Mucosa of descending colon (tissue), 3 donors: Measurements from ENCODE around the gene PER2. TPM values are rescaled to one million over a fixed set of nuclear protein-coding genes. Genes with fewer than 3 reads are reported as not detected.
A peak's percentile ranks its signal among the peaks of the same experiment; 100 is the strongest.

Source experiments
- ATAC-seq: fragments of 200-7000 bp; cut with Tn5 transposase; one replicate; pipeline ENCODE4 v1.9.1; 2020; ENCODE audit warnings: mild to moderate bottlenecking, moderate library complexity
- DNase-seq, 3 donors: peaks; one replicate each; pipeline ENCODE4 v3.0.0-alpha.2; 2020
- H3K36me3 ChIP-seq: fragments of 200-600 bp; one replicate; pipeline ENCODE4 v1.8.0; 2021; ENCODE audit warnings: low read depth, mild to moderate bottlenecking
- H3K4me1 ChIP-seq: fragments of 200-600 bp; one replicate; pipeline ENCODE4 v1.8.0; 2021; ENCODE audit warnings: low read depth, mild to moderate bottlenecking
- H3K4me3 ChIP-seq: fragments of 200-600 bp; one replicate; pipeline ENCODE4 v1.8.0; 2021; ENCODE audit warnings: mild to moderate bottlenecking
- H3K9me3 ChIP-seq: fragments of 200-600 bp; one replicate; pipeline ENCODE4 v1.8.0; 2021; ENCODE audit warnings: mild to moderate bottlenecking
- CTCF ChIP-seq: fragments of 200-600 bp; IDR thresholded peaks from one replicate; pipeline ENCODE4 v1.8.0; 2022; ENCODE audit warnings: antibody characterized with exemption, mild to moderate bottlenecking
- intact Hi-C, 2 donors: fragments of 100-400 bp; cut with DNase I in 1 of 2; cut with micrococcal nuclease in 1 of 2; formaldehyde crosslinking; loops; one replicate each; pipeline versions ENCODE4 v1.11.0 to v1.11.1; 2022; cut with DNase I, micrococcal nuclease
- total RNA-seq, 3 donors: library from RNA; stranded (reverse); fragmentation: NEBNext Ultra II Directional in 2 of 3; extraction: Animal tissue kit (Norgen Biotek cat#: 25700) in 2 of 3; gene quantifications; one replicate each; pipeline versions ENCODE4 v1.2.1 to v1.2.4, GENCODE V29; 2021 to 2023
- donor health status: DM: no; HTN: no; CAD: no; lungs with moderate emphysema.
- donor health status: DM: no; HTN: no; CAD: no.
- donor health status: DM: no; HTN: yes; CAD: no.

The PER2 gene
- total RNA-seq, 3 donors from 2014 or later: 22.6 to 26.8 (median 22.6) TPM

GRCh38 chr2:238203094-238203972 is 85.1 kb downstream of the PER2 start, which contains the start of gene ILKAP:
ILKAP (minus strand) TSS chr2:238203695; CDS start chr2:238203553, 142 bp downstream.
- intact Hi-C loops: no loop called here
- ATAC-seq (peak; percentile 99), DNase-seq (peak; percentile 87 to 94 (median 94))
- H3K9me3 ChIP-seq: no peaks in the 10 kb centered on the region
- H3K4me3 ChIP-seq: peak within 1 kb of the TSS; percentile 93
- H3K4me1 ChIP-seq: peaks cover 20% of the 10 kb centered on the region
- no peaks in the 10 kb centered on the region for H3K36me3 ChIP-seq
- TF ChIP-seq CTCF: no peak

- TF ChIP-seq CTCF: no peak
- DNase-seq: no peak
- H3K36me3 ChIP-seq: no peaks in the 10 kb centered on the region
- no peak for ATAC-seq
- intact Hi-C loops: no loop called here
- no peaks in the 10 kb centered on the region for H3K9me3 ChIP-seq
- H3K4me3 ChIP-seq: peak overlapping the region; percentile 93
- H3K4me1 ChIP-seq: peaks cover 25% of the 10 kb centered on the region
These were observed 85.9 kb downstream of the PER2 start for GRCh38 chr2:238202326-238203093.

Other genes starting within 250 kb of the PER2 start
- gene SCLY, start 227.6 kb downstream of the PER2 start, total RNA-seq: 10 to 100 TPM; 11.2 to 19.8 (median 19.5) TPM
- gene ESPNL, start 188.3 kb downstream of the PER2 start, total RNA-seq: under 1 TPM; 0.23 to 0.63 (median 0.47) TPM
- 1 to 10 TPM in 1 of 3 donors, under 1 TPM in 2; 0.17 to 1.1 (median 0.24) TPM for gene KLHL30, start 149.9 kb downstream of the PER2 start, total RNA-seq
- gene ERFE, start 129.6 kb downstream of the PER2 start, total RNA-seq: under 1 TPM; 0.38 to 0.58 (median 0.51) TPM
- gene ILKAP, start 84.9 kb downstream of the PER2 start, total RNA-seq: 10 to 100 TPM; 33.2 to 55.7 (median 39.9) TPM
- gene HES6, start 48.6 kb downstream of the PER2 start, total RNA-seq: 10 to 100 TPM; 21.9 to 63.5 (median 25.7) TPM
- 10 to 100 TPM; 13.3 to 37.5 (median 16.3) TPM for gene TRAF3IP1, start 31.9 kb upstream of the PER2 start, total RNA-seq
- gene ASB1, start 138.3 kb upstream of the PER2 start, total RNA-seq: 10 to 100 TPM; 23.5 to 41.7 (median 24.6) TPM